Measurements from ENCODE around the gene CASKIN2.
A peak's percentile ranks its signal among the peaks of the same experiment; 100 is the strongest.

Gene CASKIN2

DNA sequence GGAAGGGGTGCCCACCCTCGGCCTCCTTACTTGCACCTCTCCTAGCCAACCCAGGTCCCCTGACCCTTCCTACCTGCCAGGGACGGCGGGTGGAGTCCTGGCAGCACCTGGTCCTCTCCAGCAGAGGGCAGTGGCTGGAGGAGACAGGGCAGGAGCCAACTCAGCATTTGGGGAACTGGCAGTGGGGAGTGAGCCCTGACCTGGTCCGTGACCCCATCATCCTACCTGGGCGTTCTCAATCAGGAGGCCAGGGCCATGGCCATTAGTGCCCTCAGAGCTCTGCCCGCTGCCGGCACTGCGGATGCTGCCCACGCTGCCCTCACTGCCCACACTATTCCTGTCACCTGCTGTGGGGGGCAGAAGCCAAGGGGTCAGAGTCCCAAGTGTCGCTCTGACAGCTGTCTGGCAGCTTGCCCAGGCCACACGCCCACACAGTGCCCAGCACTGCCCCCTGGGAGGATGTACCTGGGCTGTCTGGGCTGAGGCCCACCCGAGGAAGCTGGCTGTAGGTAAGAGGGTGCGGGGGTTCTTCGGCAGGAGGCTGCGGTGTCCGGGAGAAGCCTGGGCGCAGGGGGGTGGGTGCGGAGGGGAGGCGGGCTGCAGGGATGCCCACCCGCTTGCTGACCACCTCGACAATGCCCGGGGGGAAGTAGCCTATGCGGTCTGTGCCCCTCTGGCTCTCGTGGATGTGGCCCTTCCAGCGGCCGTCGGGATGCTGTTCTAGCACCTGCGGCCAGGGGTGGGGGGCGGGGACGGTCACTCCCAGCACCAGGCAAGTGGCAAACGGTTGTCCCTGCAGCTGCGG is 10.8 kb downstream of the CASKIN2 start:
- peak; percentile 75 for DNase-seq

- peak; percentile 54 for DNase-seq
Observed at GRCh38 chr17:75503976-75504346, 11.4 kb downstream of the CASKIN2 start.

DNA sequence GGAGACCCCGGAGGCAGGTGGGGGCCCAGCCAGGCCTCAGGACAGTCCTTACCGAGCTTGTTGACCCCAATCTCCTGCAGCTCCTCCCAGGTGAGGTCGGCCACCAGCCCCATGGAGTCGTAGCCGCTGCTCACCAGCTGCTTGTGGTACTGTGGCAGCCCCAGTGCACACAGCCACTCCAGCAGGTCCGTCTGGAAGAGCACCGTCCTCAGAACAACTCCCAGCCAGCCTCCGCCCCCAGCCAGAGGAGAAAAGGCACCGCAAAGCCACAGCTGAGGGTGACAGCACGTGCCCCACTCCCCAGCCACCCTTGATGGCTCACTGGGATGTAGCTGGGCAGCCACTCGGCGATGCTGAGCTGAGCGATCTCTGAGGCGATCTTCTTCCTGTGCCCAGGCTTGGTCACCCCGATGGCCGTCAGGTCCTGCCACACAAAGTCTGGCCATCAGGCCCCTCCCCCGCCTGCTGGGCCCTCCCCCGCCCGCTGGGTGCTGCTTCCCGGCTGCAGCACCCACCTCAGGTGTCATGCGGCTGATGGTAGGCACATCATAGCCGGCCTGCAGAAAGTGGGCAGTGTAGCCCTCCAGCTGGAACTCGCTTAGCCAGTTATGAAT is 11.9 kb downstream of the CASKIN2 start:
- no peak for DNase-seq

DNA sequence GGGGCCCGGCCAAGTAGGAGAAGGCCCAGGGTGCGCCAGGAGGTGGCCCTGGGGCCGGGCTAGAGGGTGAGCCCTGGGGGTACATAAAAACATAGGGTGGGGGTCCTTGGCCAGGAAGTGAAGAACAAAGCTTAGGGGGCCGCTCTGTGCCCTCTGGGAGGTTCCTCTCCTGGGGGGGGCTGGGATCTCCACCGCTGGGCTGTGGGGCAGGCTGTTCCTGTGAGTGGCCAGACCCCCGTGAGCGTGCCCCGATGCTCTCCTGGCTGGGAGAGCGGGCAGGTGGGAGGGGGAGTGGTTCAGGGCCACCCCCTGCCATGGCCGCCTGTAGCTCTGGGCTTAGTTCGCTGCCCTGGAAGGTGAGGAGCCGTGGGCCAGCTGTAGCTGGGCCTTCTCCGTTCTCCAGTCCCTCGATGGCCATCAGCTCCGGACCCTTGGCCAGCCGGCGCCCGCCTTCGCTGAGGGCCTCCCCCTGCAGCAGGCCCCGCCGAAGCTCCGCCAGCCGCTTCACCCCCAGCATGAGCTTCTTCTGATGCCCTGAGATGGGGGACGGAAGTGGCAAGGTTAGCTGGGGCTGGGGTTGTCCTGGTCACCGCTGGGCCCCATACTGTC is 12.5 kb downstream of the CASKIN2 start:
- no peak for DNase-seq

DNA sequence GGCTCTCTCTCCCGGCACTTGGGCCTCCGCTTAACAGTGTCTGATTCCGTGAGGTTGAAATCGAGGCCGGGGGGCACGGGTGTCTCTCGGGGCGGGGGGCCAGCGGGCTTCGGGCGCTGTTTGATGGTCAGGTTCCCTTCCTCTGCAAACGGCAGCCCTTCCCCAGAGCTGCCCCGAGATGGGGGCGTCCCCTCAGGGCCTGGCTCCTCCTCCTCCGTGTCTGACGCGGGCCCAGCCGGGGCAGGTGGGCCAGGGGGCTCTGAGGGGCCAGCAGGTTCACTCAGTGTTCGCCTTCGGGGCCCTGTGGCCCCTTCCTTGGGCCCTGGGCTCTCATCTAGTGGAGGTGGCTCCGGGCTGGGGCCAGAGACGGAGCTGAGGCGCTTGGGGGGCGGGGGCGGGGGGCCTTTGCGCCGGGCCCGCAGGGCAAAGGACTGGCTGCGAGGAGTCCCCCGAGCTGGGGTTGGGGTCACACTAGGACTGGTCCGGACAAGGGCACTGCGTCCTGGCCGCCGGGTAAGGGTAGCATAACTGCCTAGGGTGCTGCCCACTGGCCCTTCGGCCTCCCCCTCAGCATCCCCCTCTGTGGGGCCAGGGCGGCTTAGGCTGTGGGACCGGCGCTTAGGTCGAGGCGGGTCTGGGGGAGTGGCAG is 13.1 kb downstream of the CASKIN2 start:
- DNase-seq, result no peak

DNA sequence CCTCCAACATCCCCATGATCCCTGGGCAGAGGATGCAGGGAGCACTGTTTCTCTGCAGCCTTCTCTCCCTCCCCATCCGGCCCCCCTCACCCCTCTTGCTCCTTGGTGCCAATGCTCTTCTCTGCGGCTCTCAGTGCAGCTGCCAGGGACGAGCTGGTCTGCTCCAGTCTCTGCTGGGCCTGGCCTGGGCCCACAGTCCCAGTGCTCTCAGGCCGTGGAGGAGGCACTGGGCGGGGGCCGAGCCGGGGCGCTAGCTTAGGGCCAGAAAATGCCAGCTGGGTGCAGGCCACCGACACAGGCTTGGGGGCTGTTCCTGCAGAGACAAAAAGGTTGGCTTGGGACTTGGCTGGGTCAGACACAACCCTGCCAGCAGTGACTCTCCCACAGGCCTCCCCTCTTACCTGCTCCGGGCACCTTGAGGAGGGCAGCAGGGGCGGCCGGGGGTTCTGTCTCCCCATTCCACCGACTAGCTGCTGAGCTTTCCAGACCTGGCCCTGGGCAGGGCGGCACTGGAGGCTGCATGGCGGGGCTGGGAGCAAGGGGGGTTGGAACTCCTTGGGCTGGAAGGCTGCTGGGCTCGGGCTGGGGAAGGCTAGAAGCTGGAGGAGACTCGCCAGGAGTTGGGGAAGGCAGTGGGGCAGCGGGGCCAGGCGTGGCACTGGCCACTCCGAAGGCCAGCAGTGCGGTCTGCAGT is 13.8 kb downstream of the CASKIN2 start:
- DNase-seq, result no peak

GRCh38 chr17:75500419-75501216 is 14.7 kb downstream of the CASKIN2 start:
- no peak for DNase-seq

DNA sequence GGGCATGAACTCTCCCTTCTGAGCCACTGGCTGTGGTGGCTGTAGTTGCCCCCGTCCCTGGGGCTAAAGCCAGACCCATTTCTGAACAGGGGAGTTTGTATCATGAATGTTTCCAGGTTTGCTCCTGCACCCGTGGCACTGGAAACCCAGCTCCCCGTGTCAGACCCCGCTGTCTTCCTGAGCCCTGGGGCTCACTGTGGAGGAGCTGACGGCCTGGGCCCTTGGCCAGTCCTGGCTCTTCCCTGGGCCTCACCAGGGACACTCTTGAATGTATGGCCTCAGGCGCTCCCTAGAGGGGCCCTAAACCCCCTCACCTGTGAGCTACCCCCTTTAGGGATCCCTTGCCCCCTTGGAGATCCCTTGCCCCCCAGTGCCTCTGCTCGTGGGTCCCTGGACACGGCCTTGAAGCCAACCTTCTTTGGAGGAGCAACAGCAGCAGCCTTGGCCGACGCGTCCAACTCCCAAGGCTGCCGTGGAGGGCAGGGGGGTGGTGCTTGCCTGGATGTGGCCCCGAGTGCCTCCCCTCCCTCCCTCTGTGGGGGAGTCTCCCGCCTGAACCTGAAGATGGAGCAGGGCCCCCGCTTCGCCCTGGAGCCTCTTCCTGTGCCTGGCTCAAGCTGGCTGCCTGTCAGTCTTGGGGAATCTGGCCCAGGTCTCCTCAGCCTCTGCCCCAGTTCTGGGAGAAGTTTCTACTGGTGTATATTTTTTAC is 15.9 kb downstream of the CASKIN2 start:
- DNase-seq, result no peak

DNA sequence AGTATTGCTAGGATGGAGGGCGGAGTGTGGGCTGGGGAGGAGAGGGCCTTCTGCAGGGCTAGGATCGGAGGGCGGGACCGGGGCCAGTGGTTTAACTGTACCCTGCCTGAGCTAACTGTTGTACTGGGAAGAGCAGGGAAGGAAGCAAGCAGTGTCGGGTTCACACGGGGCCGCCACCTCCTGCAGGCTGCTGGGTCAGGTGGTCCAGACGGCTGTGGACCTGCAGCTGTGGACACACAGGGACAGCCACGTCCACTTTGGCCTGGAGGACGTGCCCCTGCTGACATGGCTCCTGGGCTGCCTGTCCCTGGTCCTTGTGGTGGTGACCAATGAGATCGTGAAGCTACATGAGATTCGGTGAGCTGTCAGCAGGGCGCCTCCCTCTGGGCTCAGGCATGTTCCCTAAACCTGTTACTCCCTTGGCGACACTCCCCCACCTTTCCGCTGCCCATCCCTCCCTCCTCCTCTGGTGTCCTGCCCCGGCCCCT is 16.6 kb downstream of the CASKIN2 start:
- no peak for DNase-seq

DNA sequence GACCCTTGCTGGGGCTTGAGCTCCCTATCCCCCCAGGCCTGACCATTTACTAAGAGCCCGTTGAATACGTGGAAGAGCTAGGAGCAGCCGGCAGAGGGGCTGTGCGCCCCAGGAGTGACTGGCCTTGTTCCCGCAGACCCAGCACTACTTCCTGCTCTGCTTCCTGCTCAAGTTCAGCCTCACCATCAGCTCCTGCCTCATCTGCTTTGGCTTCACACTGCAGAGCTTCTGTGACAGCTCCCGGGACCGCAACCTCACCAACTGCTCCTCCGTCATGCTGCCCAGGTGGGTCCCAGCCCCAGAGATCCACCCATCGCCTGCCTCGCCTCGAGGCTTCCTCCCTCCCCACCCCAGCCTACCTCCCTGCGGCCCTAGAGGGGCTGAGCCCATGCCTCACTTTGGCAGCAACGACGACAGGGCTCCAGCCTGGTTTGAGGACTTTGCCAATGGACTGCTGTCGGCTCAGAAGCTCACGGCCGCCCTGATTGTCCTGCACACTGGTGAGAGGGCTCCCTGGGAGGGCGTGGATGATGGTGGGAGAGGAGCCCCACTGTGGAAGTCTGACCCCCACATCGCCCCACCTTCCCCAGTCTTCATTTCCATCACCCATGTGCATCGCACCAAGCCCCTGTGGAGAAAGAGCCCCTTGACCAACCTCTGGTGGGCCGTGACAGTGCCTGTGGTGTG is 17.2 kb downstream of the CASKIN2 start:
- no peak for DNase-seq

DNA sequence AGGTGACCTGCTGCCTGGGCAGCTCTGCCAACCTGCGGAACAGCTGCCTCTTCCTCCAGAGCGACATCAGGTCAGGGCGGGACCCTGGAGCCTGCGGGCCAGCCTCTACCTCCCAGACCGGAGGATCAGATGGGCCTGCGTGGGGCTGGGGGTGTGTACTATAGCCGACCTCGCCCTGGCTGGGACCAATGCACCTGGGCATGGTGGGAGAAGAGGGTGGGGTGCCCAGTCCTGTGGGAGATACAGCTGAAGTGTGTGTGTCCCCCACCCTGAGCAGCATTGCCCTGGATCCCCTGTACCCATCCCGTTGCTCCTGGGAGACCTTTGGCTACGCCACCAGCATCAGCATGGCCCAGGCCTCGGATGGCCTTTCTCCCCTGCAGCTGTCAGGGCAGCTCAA is 19.3 kb downstream of the CASKIN2 start:
- no peak for DNase-seq

DNA sequence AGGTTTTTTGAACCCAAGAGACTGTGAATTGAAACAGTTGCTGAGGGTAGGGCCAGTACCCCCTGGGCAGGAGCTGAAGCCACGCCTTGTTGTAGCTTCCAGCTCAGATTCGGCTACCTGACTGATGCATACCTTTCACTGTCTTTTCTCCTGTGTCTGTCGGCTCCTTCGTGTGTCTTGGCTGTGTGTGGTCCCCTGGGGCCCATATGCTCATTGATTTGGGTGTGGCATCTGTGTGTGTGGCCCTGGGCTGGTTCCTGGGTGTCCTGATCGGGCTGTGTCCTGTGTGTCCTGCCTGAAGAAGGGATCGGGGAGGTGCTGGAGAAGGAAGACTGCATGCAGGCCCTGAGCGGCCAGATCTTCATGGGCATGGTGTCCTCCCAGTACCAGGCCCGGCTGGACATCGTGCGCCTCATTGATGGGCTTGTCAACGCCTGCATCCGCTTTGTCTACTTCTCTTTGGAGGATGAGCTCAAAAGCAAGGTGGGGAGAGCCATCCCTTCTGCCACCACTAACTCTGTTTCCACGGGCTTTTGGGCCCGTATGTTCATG is 20.9 kb downstream of the CASKIN2 start:
- DNase-seq, result no peak

GRCh38 chr17:75493476-75494129 is 21.7 kb downstream of the CASKIN2 start:
- no peak for DNase-seq

- DNase-seq, result no peak
Observed at GRCh38 chr17:75492555-75493168, 22.7 kb downstream of the CASKIN2 start.

DNA sequence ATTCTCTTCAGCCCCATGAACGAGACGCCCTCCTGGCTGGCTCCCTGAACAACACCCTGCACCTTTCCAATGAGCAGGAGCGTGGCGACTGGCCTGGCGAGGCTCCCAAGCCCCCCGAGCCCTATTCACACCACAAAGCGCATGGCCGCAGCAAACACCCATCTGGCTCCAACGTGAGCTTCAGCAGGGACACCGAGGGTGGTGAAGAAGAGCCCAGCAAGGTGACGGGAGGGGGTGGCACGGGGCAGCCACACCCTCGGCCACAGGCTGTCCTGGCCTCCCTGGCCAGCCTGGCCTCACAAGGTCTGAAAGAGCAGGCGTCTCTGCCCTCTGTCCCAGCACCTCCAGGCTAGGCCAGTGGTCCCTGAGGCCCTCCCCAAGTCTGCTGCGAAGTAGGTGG is 23.7 kb downstream of the CASKIN2 start:
- no peak for DNase-seq

- no peak for DNase-seq
Observed at GRCh38 chr17:75490953-75491649, 24.2 kb downstream of the CASKIN2 start.

- DNase-seq, result no peak
Observed at GRCh38 chr17:75490173-75490743, 25.1 kb downstream of the CASKIN2 start.

DNA sequence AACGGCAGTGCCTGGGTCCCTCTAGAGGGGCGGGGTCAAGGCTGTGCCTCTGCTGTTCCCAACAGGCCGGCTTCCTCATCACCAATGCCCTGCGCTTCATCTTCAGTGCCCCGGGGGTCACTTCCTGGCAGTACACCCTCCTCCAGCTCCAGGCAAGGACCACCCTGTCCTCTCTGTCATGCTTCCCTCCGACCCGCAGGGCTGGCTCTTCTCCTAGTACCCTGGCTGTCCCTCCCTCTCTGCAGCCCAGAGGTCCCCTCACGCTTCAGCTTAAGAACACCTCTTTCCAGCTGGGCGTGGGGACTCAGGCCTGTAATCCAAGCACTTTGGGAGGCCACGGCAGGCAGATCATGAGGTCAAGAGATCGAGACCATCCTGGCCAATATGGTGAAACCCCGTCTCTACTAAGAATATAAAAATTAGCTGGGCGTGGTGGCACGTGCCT is 25.8 kb downstream of the CASKIN2 start:
- no peak for DNase-seq
